ENCODE results near the gene VSIG10. TPM values are rescaled to one million over a fixed set of nuclear protein-coding genes. Genes with fewer than 3 reads are reported as not detected.
A peak's percentile ranks its signal among the peaks of the same experiment; 100 is the strongest.
"Not testable (repeated sequence)": the region's sequence is repeated elsewhere in the genome, so short reads cannot be mapped to it uniquely, and the experiment has no call there.

The VSIG10 gene
- total RNA-seq, 1 donor from 2014 or later = 49.8 TPM

- DNase-seq (ENCODE audit: low read depth in 2 of 2) = no peak
These were observed 3.9 kb upstream of the VSIG10 start for GRCh38 chr12:118107694-118108093.

- no peak for DNase-seq (ENCODE audit: low read depth in 2 of 2)
These were observed 3.2 kb upstream of the VSIG10 start for GRCh38 chr12:118107011-118107410.

GRCh38 chr12:118103201-118103600 lies 610 bp downstream of the VSIG10 start:
- peak; percentile 38 to 47 for DNase-seq (ENCODE audit: low read depth in 2 of 2)

- DNase-seq (ENCODE audit: low read depth in 2 of 2) = no peak
These were observed 1.2 kb downstream of the VSIG10 start for GRCh38 chr12:118102609-118103008.

- no peak for DNase-seq (ENCODE audit: low read depth in 2 of 2)
These were observed 1.7 kb downstream of the VSIG10 start for GRCh38 chr12:118102070-118102469.

- DNase-seq (ENCODE audit: low read depth in 2 of 2) = no peak
These were observed 2.8 kb downstream of the VSIG10 start for GRCh38 chr12:118101051-118101450.

- DNase-seq (ENCODE audit: low read depth in 2 of 2) = no peak
These were observed 4.7 kb downstream of the VSIG10 start for GRCh38 chr12:118098911-118099671.

- DNase-seq (ENCODE audit: low read depth in 2 of 2) = peak in 1 of 2 donors; percentile 11
These were observed 5.4 kb downstream of the VSIG10 start for GRCh38 chr12:118098401-118098800.

- no peak for DNase-seq (ENCODE audit: low read depth in 2 of 2)
These were observed 9.8 kb downstream of the VSIG10 start for GRCh38 chr12:118094039-118094438.

- no peak for DNase-seq (ENCODE audit: low read depth in 2 of 2)
These were observed 14.0 kb downstream of the VSIG10 start for GRCh38 chr12:118089782-118090181.

GRCh38 chr12:118082161-118082560 lies 21.6 kb downstream of the VSIG10 start:
- DNase-seq (ENCODE audit: low read depth in 2 of 2) = no peak

GRCh38 chr12:118081521-118081920 lies 22.3 kb downstream of the VSIG10 start:
- not testable (repeated sequence) for DNase-seq (ENCODE audit: low read depth in 2 of 2)

GRCh38 chr12:118073768-118074167 lies 30.0 kb downstream of the VSIG10 start:
- no peak for DNase-seq (ENCODE audit: low read depth in 2 of 2)

GRCh38 chr12:118070650-118071049 lies 33.2 kb downstream of the VSIG10 start:
- DNase-seq (ENCODE audit: low read depth in 2 of 2) = no peak

GRCh38 chr12:118068445-118068844 lies 35.4 kb downstream of the VSIG10 start:
- no peak for DNase-seq (ENCODE audit: low read depth in 2 of 2)

GRCh38 chr12:118065380-118065779 lies 38.4 kb downstream of the VSIG10 start:
- no peak for DNase-seq (ENCODE audit: low read depth in 2 of 2)

GRCh38 chr12:118064608-118065007 lies 39.2 kb downstream of the VSIG10 start:
- peak; percentile 16 to 64 for DNase-seq (ENCODE audit: low read depth in 2 of 2)

- DNase-seq (ENCODE audit: low read depth in 2 of 2) = peak in 1 of 2 donors; percentile 96
These were observed 40.0 kb downstream of the VSIG10 start for GRCh38 chr12:118063576-118064391.

GRCh38 chr12:118061873-118062843 lies 41.7 kb downstream of the VSIG10 start:
- peak; percentile 40 to 66 for DNase-seq (ENCODE audit: low read depth in 2 of 2)

GRCh38 chr12:118061011-118061872 lies 42.6 kb downstream of the VSIG10 start, which contains the start of gene WSB2:
Gene WSB2 (minus strand): TSS chr12:118061179. CDS start chr12:118061048, 131 bp downstream.
- DNase-seq (ENCODE audit: low read depth in 2 of 2) = peak; percentile 90 to 93

All from lung microvascular endothelial cell (primary cell).